GM12878 (cell line): ENCODE data around the gene NLGN1. TPM values are rescaled to one million over a fixed set of nuclear protein-coding genes. Genes with fewer than 3 reads are reported as not detected.

Experiments
- ATAC-seq: fragments of 200-7000 bp; cut with Tn5 transposase; 3 replicates; pipeline ENCODE4 v1.9.1; 2020; ENCODE audit warnings: mild to moderate bottlenecking, moderate library complexity
- BruUV-seq: library from RNA; stranded (reverse); fragments of 400-500 nt; replicated peaks from 2 replicates; lab custom pipeline; 2021; lab: Mats Ljungman, UMichigan
- CTCF ChIA-PET: fragments of 300-600 bp; sonication (Branson Sonifier 250); formaldehyde crosslinking; extraction: SDS; loops from one replicate; lab custom pipeline; 2021; ENCODE audit warnings: inconsistent platforms; lab: Yijun Ruan, JAX
- POLR2A ChIA-PET: fragments of 350-600 bp; formaldehyde crosslinking; extraction: SDS; loops from one replicate; lab custom pipeline; 2021; ENCODE audit warnings: inconsistent platforms; lab: Charles Lee
- RAD21 ChIA-PET: fragments of 300-600 bp; sonication (Branson Sonifier 250); formaldehyde crosslinking; loops from one replicate; lab custom pipeline; 2023; ENCODE audit warnings: antibody characterized with exemption; ENCODE audit not compliant: unreplicated experiment; lab: Charles Lee
- SMC1A ChIA-PET: fragments of 300-600 bp; sonication (Branson Sonifier 250); formaldehyde crosslinking; loops from one replicate; lab custom pipeline; 2023; ENCODE audit not compliant: unreplicated experiment, uncharacterized antibody; lab: Charles Lee
- DNase-seq: peaks from one replicate; pipeline ENCODE4 v3.0.0-alpha.2; 2011; ENCODE audit warnings: low read depth, low spot score
- FAIRE-seq: peaks from 3 replicates; lab custom pipeline; 2011; peaks lifted over from hg19 to GRCh38; lab: Jason Lieb, UNC
- H2AFZ ChIP-seq: 2 replicates; pipeline ENCODE4 v1.6.0; 2011; ENCODE audit warnings: low read depth, low read length, control low read depth; ENCODE audit not compliant: control insufficient read depth
- H3K27ac ChIP-seq: 2 replicates; pipeline ENCODE4 v1.5.1; 2011; ENCODE audit warnings: control low read depth; ENCODE audit not compliant: control insufficient read depth, insufficient read depth
- H3K27me3 ChIP-seq, 2 experiments: replicated peaks in 1 of 2; 2 replicates each; pipeline versions ENCODE4 v1.6.0 to v1.6.1; 2011; ENCODE audit warnings: low read length in 1 of 2; ENCODE audit not compliant: control insufficient read depth in 2 of 2, insufficient read depth in 2 of 2
- H3K36me3 ChIP-seq, 2 experiments: 2 replicates each; pipeline ENCODE4 v1.5.1; 2011; ENCODE audit warnings: low read length in 1 of 2; ENCODE audit not compliant: control insufficient read depth in 2 of 2, insufficient read depth in 2 of 2
- H3K4me1 ChIP-seq: 2 replicates; pipeline ENCODE4 v1.6.1; 2011; ENCODE audit warnings: mild to moderate bottlenecking, low read length, moderate library complexity, mixed read lengths; ENCODE audit not compliant: control insufficient read depth, insufficient read depth
- H3K4me2 ChIP-seq: 2 replicates; pipeline ENCODE4 v1.6.0; 2011; ENCODE audit warnings: control low read depth; ENCODE audit not compliant: control insufficient read depth, insufficient read depth
- H3K4me3 ChIP-seq: fragments of 200-600 bp; sonication (generic); 2 replicates; pipeline ENCODE4 v1.5.1; 2016
- H3K79me2 ChIP-seq: 2 replicates; pipeline ENCODE4 v1.6.0; 2011; ENCODE audit warnings: low read length; ENCODE audit not compliant: control insufficient read depth, insufficient read depth
- H3K9ac ChIP-seq: 2 replicates; pipeline ENCODE4 v1.8.0; 2011; ENCODE audit warnings: low read length, control low read depth, mixed read lengths; ENCODE audit not compliant: control insufficient read depth, insufficient read depth
- H3K9me3 ChIP-seq: replicated peaks from 3 replicates; pipeline ENCODE4 v1.5.1; 2011; ENCODE audit warnings: mild to moderate bottlenecking, low read length; ENCODE audit not compliant: control insufficient read depth, insufficient read depth
- H4K20me1 ChIP-seq: 2 replicates; pipeline ENCODE4 v1.6.0; 2011; ENCODE audit not compliant: control insufficient read depth, insufficient read depth
- ASH2L ChIP-seq: fragments of 300-600, 200-600 bp; sonication (generic); IDR thresholded peaks from 2 replicates; pipeline ENCODE4 v1.6.1; 2017; ENCODE audit warnings: low read depth, mild to moderate bottlenecking, borderline replicate concordance
- IKZF2 ChIP-seq, 2 experiments: fragments of 450-650 bp; IDR thresholded peaks; 2 replicates each; pipeline ENCODE4 v1.6.1; 2017; ENCODE audit warnings: mild to moderate bottlenecking in 2 of 2, moderate library complexity in 2 of 2
- MEF2B ChIP-seq: fragments of 450-650 bp; IDR thresholded peaks from 2 replicates; pipeline ENCODE4 v1.6.1; 2018; ENCODE audit warnings: mild to moderate bottlenecking, moderate library complexity; ENCODE audit not compliant: partially characterized antibody, poor library complexity, severe bottlenecking
- NFYA ChIP-seq: IDR thresholded peaks from 2 replicates; pipeline ENCODE4 v1.6.1; 2011; ENCODE audit warnings: low read depth, mild to moderate bottlenecking, low read length, improper control_type of control experiment, borderline replicate concordance
- NR2F1 ChIP-seq: fragments of 450-650 bp; conservative IDR thresholded peaks from 2 replicates; pipeline ENCODE4 v1.6.1; 2017; ENCODE audit warnings: mild to moderate bottlenecking
- RCOR1 ChIP-seq: conservative IDR thresholded peaks from 2 replicates; pipeline ENCODE4 v1.6.1; 2012; ENCODE audit warnings: low read depth, low read length, improper control_type of control experiment
- SREBF1 ChIP-seq: IDR thresholded peaks from 2 replicates; pipeline ENCODE4 v1.6.1; 2012; ENCODE audit warnings: mild to moderate bottlenecking, low read length
- STAT3 ChIP-seq: IDR thresholded peaks from 2 replicates; pipeline ENCODE4 v1.6.1; 2011; ENCODE audit warnings: low read depth, low read length, improper control_type of control experiment
- TCF7 ChIP-seq: IDR thresholded peaks from 2 replicates; pipeline ENCODE4 v1.6.1; 2014; ENCODE audit warnings: antibody characterized with exemption, borderline replicate concordance
- YBX1 ChIP-seq: fragments of 450-650 bp; IDR thresholded peaks from 2 replicates; pipeline ENCODE4 v1.6.1; 2016; ENCODE audit warnings: antibody characterized with exemption
- WGBS: methylation state at CpG from one replicate; pipeline ENCODE4 v1.1.6; 2016; ENCODE audit warnings: low lambda C conversion rate; ENCODE audit not compliant: insufficient replicate concordance, insufficient coverage; ENCODE audit errors: missing lambda C conversion rate; 5-methylcytosine and 5-hydroxymethylcytosine counted together
- in situ Hi-C: fragments of 300-500 bp; cut with MboI; formaldehyde crosslinking; loops from 9 replicates; pipeline ENCODE4 v1.14.3; 2018; ENCODE audit warnings: mixed read lengths
- intact Hi-C: fragments of 100-400 bp; cut with micrococcal nuclease; formaldehyde crosslinking; loops from one replicate; pipeline ENCODE4 v1.14.2; 2022; ENCODE audit not compliant: unreplicated experiment
- polyA plus RNA-seq, 11 experiments: library from polyadenylated mRNA; depleted of rRNA in 4 of 11; unstranded in 6 of 11; stranded (reverse) in 5 of 11; fragments of >200 nt; fragmentation: Nextera tagmentation in 4 of 11; fragmentation: Illumina TruSeq in 1 of 11; extraction: Ambion mirVana in 4 of 11; extraction: Trizol in 1 of 11; gene quantifications; 1 replicate in 1 of 11; 2 replicates in 10 of 11; pipeline versions ENCODE4 v1.2.1 to v1.2.3, GENCODE V29; 2011 to 2016; ENCODE audit warnings: inconsistent platforms in 2 of 11, missing spikeins in 2 of 11, low read depth in 1 of 11
- total RNA-seq, 4 experiments: library from RNA; depleted of rRNA in 3 of 4; stranded (reverse); fragments of >200 nt in 3 of 4; fragmentation: Illumina TruSeq in 1 of 4; extraction: Trizol in 1 of 4; gene quantifications; 2 replicates each; pipeline versions ENCODE4 v1.2.1 to v1.2.3, GENCODE V29; 2013 to 2021
- TF ChIP-seq, protein P1 (sequence below): fragments of 450-650 bp; IDR thresholded peaks from 2 replicates; pipeline ENCODE4 v1.6.1; 2018; ENCODE audit warnings: borderline replicate concordance, mild to moderate bottlenecking; ENCODE audit not compliant: partially characterized antibody
- TF ChIP-seq, protein P2 (sequence below): IDR thresholded peaks from 2 replicates; pipeline ENCODE4 v1.6.1; 2011; ENCODE audit warnings: low read depth, mild to moderate bottlenecking, low read length, moderate library complexity, borderline replicate concordance; ENCODE audit errors: extremely low read depth
- TF ChIP-seq, protein P3 (sequence below): fragments of 150-350 bp; IDR thresholded peaks from 2 replicates; pipeline ENCODE4 v1.6.1; 2016; ENCODE audit warnings: low read depth, low read length

NLGN1 gene
- total and polyA plus RNA-seq, 10 of the 15 experiments (the other 5 are each of a cell fraction or from before 2014, with no cell fraction given): not detected

DNA sequence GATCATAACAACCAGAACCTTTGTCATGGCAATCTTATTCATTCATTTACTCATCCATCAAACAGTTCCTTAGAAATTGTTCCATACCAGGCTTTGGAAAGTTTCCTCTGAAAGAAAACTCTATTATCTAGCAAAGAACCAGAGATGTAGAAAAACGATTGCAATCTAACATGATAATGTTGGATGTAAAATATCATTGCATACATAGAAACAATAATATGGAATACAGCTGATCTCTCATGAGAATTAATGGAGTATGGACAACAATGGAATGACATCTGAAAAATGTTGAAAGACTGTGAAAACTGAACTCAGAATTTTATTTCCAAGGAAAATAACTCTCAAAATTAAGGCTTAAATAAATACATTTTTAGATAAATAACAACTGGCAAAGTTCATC, 665.4 kb downstream of the NLGN1 start:
- SMC1A ChIA-PET: no interaction called here
- TF ChIP-seq, protein P1, sequence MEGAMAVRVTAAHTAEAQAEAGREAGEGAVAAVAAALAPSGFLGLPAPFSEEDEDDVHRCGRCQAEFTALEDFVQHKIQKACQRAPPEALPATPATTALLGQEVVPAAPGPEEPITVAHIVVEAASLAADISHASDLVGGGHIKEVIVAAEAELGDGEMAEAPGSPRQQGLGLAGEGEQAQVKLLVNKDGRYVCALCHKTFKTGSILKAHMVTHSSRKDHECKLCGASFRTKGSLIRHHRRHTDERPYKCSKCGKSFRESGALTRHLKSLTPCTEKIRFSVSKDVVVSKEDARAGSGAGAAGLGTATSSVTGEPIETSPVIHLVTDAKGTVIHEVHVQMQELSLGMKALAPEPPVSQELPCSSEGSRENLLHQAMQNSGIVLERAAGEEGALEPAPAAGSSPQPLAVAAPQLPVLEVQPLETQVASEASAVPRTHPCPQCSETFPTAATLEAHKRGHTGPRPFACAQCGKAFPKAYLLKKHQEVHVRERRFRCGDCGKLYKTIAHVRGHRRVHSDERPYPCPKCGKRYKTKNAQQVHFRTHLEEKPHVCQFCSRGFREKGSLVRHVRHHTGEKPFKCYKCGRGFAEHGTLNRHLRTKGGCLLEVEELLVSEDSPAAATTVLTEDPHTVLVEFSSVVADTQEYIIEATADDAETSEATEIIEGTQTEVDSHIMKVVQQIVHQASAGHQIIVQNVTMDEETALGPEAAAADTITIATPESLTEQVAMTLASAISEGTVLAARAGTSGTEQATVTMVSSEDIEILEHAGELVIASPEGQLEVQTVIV: no peak
- CTCF ChIA-PET: no interaction called here

DNA sequence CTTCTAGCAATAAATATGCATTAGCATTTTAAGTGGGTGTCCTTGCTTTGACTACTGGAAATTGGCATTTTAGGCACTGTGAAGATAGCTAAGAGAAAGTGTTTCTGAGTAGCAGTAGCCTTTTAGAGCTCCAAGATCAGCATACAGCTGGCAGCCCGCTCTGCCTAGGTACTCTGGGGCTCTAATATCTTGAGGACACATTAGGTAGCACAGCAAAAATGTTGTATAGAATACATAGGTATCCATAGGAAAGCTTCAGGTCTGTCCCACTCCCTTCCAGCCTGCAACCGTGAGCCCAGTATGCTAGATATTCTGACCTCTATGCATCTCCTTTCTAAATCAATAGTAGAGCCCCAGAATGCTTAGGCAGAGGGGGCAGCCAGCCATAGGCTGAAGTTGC, 670.5 kb downstream of the NLGN1 start:
- H3K4me3 ChIP-seq: no peak overlapping the region
- in situ Hi-C loops: no loop called here
- no peaks in the 10 kb centered on the region for H3K36me3 ChIP-seq
- no peaks in the 10 kb centered on the region for H3K4me1 ChIP-seq
- H3K9ac ChIP-seq: no peak overlapping the region
- POLR2A ChIA-PET: no interaction called here
- H2AFZ ChIP-seq: no peak overlapping the region
- no peak for ATAC-seq
- no peak overlapping the region for H3K27ac ChIP-seq
- no peak overlapping the region for H3K4me2 ChIP-seq
- H3K9me3 ChIP-seq: no peaks in the 10 kb centered on the region
- CTCF ChIA-PET: no interaction called here
- no peaks in the 10 kb centered on the region for H3K79me2 ChIP-seq
- FAIRE-seq: no peak
- no TSS peak for BruUV-seq
- intact Hi-C loops: no loop called here
- RAD21 ChIA-PET: no interaction called here
- SMC1A ChIA-PET: no interaction called here
- no peaks in the 10 kb centered on the region for H3K27me3 ChIP-seq
- H4K20me1 ChIP-seq: no peaks in the 10 kb centered on the region
- DNase-seq: no peak
- 44% methylated on average over 2 of the region's 2 CpGs for WGBS
- TF ChIP-seq YBX1 (no peak), STAT3 (no peak), SREBF1 (no peak), TCF7 (no peak), NFYA (no peak), MEF2B (no peak), ASH2L (no peak), NR2F1 (no peak), IKZF2 (IDR thresholded peaks at IDR 0.05) (no peak), RCOR1 (no peak)
- TF ChIP-seq, protein P2, sequence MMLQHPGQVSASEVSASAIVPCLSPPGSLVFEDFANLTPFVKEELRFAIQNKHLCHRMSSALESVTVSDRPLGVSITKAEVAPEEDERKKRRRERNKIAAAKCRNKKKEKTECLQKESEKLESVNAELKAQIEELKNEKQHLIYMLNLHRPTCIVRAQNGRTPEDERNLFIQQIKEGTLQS: no peak
- TF ChIP-seq, protein P3, sequence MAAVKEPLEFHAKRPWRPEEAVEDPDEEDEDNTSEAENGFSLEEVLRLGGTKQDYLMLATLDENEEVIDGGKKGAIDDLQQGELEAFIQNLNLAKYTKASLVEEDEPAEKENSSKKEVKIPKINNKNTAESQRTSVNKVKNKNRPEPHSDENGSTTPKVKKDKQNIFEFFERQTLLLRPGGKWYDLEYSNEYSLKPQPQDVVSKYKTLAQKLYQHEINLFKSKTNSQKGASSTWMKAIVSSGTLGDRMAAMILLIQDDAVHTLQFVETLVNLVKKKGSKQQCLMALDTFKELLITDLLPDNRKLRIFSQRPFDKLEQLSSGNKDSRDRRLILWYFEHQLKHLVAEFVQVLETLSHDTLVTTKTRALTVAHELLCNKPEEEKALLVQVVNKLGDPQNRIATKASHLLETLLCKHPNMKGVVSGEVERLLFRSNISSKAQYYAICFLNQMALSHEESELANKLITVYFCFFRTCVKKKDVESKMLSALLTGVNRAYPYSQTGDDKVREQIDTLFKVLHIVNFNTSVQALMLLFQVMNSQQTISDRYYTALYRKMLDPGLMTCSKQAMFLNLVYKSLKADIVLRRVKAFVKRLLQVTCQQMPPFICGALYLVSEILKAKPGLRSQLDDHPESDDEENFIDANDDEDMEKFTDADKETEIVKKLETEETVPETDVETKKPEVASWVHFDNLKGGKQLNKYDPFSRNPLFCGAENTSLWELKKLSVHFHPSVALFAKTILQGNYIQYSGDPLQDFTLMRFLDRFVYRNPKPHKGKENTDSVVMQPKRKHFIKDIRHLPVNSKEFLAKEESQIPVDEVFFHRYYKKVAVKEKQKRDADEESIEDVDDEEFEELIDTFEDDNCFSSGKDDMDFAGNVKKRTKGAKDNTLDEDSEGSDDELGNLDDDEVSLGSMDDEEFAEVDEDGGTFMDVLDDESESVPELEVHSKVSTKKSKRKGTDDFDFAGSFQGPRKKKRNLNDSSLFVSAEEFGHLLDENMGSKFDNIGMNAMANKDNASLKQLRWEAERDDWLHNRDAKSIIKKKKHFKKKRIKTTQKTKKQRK: no peak

More for the DNA sequence above, 665.4 kb downstream of the NLGN1 start:
- H3K4me1 ChIP-seq: no peaks in the 10 kb centered on the region
- H3K36me3 ChIP-seq: no peaks in the 10 kb centered on the region
- ChIA-PET POLR2A (no interaction called here), RAD21 (no interaction called here)
- in situ Hi-C loops (no loop called here), intact Hi-C loops (no loop called here)
- H2AFZ ChIP-seq: no peak overlapping the region
- no peaks in the 10 kb centered on the region for H3K27me3 ChIP-seq
- no peaks in the 10 kb centered on the region for H4K20me1 ChIP-seq
- no peak overlapping the region for H3K27ac ChIP-seq
- H3K9ac ChIP-seq: no peak overlapping the region
- no peaks in the 10 kb centered on the region for H3K9me3 ChIP-seq
- no TSS peak for BruUV-seq
- no peaks in the 10 kb centered on the region for H3K79me2 ChIP-seq
- no peak for FAIRE-seq
- WGBS: 0% methylated on average over 1 of the region's 1 CpG
- DNase-seq: no peak
- H3K4me2 ChIP-seq: no peak overlapping the region
- H3K4me3 ChIP-seq: no peak overlapping the region
- no peak for ATAC-seq
